ENCODE data around the gene CD55.
"Not testable (repeated sequence)": the region's sequence is repeated elsewhere in the genome, so short reads cannot be mapped to it uniquely, and the experiment has no call there.

Gene CD55

DNA sequence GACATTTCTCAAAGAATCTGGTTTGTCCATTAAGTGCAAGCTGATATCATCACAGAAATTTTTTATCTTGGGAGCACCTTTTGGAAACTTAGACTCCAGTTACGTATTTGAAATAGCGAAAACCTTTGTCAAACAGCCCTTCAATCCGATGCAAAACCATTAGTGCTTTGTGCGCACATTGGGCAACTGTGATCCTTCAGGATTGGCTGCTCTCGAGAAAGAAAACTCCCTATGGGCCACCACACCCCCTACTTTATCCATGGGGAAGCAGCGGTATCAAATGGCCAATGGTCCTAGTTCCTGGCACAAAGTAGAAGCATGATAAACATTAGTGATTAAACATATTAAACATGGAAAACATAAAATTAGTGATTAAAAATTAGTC, 16.0 kb upstream of the CD55 start:
- DNase-seq (ENCODE audit: low spot score), result no peak

DNA sequence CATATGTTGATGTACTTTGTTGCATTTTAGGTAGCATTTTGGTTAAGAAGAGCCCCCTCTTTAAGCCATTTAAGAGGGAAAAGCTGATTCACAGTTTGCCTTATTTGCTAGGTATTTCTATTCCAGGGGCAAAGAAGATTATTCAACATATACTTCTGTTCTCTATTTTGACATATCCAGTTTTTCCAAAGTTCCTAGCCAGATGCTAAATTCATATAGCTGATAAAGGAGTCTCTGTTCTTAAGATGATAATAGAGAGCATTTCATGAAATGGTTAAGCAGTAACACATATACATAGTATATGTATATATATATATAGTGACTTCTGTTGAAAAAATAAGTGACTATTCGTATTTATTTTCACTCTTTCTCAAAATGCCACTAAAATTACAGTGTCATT, 15.5 kb upstream of the CD55 start:
- no peak for DNase-seq (ENCODE audit: low spot score)

DNA sequence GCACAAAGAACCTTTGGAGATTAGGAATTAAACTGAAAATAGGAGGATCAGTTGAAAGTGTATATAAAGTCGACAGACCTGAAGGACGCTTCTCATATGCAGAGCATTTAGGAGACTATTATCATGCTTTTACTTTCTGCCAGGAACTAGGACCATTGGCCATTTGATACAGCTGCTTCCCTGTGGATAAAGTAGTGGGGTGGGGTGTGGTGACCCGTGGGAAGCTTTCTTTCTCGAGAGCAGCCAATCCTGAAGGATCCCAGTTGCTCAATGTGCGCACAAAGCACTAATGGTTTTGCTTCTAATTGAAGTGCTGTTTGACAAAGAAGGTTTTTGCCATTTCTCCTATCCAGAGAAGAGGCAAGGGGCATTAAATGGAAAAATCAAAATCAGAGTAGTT, 14.9 kb upstream of the CD55 start:
- no peak for DNase-seq (ENCODE audit: low spot score)

DNA sequence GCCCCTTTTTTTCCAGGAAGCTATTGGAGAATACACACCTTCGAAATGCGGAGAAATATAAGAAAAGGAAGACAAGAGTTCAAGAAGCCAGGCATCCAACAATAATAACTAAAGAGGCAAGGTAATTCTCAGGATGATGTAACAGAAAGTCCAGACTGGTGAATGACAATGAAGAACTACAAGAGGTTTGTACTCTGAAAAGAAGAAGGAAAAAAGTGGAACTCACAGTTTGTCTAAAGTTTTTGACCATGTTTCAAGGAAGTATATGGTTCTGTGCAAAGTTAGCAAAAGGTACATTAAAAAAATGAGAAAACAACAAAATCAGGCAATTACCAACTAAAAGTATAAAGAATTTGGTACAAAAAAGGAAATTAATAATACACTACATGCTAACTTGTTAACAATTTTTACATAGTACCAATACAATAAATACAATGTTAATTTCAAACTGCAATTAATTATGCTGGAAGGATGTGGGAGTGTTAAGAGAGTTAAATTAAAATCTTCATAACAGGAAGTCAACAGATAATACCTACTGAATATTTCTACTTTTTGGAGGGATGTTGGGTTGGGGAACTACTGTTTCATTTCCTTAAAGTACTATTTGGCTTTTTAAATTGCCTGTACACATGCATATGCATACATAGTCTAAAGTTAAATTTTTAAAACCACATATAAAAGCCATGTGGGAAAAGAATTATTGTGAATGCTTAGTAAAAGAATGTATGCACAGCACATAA, 12.9 kb upstream of the CD55 start:
- no peak for DNase-seq (ENCODE audit: low spot score)

DNA sequence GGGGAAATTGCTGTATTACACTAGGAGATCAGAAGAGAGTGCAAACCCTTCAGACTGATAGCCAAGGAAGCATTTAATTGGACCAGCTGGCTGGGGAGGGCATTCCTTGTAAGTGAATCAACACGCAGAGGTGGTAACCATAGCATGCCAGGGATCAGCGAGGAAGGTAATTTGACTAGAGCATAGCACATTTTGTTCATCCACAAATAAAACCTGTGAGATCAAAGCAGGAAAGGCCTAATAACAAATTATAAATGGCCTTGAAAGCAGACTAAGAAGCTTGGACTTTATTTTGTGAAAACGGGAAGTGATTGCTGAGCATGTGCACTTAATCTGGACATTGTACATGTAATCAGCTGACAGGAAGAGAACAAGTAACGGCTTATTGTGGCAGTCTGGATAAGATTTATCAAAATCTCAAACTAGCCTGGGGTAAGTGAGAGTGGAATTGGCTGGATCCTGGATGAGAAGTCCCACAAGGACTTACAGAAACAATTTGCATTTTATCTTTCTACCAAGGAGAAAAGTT, 11.7 kb upstream of the CD55 start:
- no peak for DNase-seq (ENCODE audit: low spot score)

GRCh38 chr1:207311888-207312603, 9.4 kb upstream of the CD55 start:
- DNase-seq (ENCODE audit: low spot score), result no peak

DNA sequence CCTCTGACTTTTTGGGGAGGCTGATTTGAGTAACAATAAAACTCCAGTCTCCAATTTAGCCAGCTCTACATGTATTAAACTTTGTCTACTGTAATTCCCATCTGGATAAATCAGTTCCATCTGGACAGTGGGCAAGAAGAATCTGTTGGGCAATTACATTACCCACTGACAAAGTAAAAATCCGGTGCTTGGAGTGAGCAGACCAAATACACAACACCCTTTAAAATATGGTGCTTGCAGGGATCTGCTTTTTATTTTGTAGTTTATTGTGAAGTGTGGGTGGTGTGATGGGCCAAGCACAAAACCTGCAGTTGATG, 8.9 kb upstream of the CD55 start:
- no peak for DNase-seq (ENCODE audit: low spot score)

DNA sequence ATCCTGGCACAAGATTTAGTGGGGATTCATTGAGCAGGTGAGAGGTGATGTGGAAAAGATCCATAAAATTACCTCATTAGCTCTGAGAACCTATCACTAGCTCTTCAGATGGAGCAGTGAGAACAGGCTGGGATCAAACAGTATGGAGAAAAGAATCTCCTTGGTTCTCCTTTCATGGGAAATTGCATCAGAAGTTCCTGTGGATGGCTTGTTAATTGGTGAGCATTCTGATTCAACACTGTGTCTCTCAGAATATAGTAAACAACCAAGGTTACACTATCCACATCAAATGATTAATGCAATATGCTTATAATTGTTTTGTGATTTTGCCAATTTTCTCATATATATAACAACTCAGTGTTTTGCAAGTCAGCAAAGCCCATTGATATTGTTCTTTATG, 8.3 kb upstream of the CD55 start:
- no peak for DNase-seq (ENCODE audit: low spot score)

GRCh38 chr1:207314816-207315215, 6.7 kb upstream of the CD55 start:
- DNase-seq (ENCODE audit: low spot score), result no peak

DNA sequence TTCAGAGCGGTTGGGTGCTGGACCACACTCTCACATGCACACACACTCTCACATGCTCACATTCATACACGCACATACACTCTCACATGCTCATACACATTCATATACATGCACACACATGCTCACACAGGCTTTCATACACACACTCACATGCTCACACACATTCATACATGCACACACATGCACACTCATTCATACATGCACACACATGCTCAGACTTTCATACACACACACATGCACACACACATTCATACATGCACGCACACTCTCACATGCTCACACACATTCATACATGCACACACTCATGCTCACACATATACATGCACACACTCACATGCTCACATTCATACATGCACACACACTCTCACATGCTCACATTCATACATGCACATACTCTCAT, 6.0 kb upstream of the CD55 start:
- DNase-seq (ENCODE audit: low spot score), result no peak

DNA sequence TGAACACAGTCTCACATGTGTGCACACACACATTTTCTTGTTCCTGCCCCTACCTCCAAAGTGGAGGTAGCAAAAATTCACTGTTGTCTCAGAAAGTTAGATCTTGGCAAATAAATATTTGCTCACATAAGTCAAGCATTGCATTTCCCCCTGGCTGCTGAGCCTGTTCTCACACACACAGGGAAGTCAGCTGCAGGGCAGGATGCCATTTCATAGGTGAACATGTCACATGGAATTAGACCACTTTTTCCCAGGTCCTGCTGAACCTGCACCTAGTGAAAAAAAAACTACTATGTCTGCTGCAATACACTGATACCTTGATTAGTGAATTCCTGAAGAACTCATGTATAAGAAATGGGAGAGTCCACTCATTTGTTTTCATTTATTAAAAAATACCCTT, 5.3 kb upstream of the CD55 start:
- no peak for DNase-seq (ENCODE audit: low spot score)

DNA sequence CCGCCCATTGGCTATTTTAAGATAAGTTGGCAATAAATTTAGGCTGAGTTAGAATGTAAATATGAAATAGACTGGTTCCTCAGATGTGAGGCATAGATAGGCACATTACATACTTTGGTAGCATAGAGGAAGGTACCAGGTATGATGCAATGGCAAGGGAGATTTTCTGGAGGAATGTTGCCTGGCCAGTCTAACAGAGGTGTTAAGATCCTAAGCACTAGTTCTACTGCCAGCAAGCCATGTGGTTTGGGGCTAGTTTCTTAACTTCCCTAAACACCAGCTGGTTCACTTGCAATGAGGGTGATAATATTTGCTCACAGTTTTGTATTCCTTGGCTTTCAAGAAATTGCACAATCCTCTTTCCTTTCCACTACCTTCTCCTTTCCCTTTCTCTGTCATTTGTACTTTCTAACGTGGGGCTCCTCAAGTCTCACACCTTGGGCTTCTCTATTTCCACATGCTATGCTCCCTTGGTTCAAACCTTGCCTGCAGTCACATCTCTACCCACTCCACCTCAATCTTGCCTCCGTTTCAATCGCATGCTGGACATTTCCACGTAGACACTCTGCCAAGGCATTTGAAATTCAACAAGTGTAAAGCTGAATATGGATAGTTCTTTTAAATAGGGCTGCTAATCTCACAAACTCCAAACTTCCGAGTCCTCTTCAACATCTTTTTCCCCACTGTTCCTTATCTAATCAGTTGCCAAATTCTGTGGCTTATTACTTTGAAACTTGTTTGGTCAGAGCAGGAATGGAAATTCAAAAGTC, 4.7 kb upstream of the CD55 start:
- DNase-seq (ENCODE audit: low spot score), result no peak

- no peak for DNase-seq (ENCODE audit: low spot score)
Observed at GRCh38 chr1:207317561-207317960, 3.9 kb upstream of the CD55 start.

GRCh38 chr1:207318072-207318619, 3.3 kb upstream of the CD55 start:
- DNase-seq (ENCODE audit: low spot score), result no peak

DNA sequence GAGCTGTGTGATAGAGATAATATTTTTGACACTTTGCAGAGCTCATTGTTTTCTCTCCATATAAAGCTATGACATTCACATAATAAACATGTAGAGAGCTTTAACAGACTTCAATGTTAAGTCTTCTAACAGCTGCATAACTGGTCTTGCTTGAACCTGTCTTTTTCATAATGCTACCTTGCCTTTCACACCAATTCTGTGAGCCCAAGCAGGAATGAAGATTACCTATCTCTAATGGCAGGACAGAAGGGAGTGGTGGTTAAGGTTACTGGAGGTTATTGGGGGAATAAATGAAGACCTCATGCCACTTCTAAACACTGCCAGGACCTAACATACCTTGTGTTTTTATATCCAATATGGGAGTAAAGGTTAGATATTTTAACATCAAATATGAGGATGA, 2.3 kb upstream of the CD55 start:
- no peak for DNase-seq (ENCODE audit: low spot score)

DNA sequence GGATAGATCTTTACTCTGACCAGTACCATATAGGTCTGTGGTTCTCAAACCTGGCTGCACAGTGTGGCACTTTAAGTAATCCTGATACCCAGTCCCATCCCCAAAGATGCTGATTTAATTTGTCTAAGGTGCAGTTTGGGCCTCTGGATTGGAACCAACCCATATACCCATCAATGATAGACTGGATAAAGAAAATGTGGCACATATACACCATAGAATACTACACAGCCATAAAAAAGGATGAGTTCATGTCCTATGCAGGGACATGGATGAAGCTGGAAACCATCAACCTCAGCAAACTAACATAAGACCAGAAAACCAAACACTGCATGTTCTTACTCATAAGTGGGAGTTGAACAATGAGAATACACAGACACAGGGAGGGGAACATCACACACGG, 1.4 kb upstream of the CD55 start:
- not testable (repeated sequence) for DNase-seq (ENCODE audit: low spot score)

DNA sequence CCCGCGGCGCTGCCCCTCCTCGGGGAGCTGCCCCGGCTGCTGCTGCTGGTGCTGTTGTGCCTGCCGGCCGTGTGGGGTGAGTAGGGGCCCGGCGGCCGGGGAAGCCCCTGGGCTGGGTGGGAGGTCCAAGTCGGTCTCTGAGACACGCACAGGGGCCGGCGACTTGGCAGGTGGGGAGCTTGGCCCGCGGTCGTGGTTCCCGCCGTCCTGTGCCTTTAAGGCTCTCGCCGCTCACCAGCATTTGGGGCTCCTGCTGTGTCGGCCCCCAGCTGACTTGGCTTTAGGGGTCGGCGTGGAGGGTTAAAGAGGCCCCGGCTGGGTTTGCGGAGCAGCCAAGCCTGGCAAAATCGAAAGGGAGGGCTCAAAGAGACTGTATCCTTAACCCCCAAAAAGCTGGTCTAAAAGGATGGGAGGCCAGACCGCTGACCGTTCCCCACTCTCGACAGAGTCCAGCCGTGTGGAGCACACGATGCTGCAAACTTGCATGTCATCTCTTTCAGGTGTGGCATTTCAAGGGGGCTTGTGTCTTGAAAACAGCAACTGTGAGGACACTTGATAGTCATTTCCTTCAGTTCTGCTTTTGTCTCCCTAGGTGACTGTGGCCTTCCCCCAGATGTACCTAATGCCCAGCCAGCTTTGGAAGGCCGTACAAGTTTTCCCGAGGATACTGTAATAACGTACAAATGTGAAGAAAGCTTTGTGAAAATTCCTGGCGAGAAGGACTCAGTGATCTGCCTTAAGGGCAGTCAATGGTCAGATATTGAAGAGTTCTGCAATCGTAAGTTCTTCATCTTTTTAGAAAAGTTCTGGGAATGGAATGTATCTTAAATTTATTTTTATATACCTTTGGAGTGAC, 540 bp downstream of the CD55 start:
- DNase-seq (ENCODE audit: low spot score), result no peak

DNA sequence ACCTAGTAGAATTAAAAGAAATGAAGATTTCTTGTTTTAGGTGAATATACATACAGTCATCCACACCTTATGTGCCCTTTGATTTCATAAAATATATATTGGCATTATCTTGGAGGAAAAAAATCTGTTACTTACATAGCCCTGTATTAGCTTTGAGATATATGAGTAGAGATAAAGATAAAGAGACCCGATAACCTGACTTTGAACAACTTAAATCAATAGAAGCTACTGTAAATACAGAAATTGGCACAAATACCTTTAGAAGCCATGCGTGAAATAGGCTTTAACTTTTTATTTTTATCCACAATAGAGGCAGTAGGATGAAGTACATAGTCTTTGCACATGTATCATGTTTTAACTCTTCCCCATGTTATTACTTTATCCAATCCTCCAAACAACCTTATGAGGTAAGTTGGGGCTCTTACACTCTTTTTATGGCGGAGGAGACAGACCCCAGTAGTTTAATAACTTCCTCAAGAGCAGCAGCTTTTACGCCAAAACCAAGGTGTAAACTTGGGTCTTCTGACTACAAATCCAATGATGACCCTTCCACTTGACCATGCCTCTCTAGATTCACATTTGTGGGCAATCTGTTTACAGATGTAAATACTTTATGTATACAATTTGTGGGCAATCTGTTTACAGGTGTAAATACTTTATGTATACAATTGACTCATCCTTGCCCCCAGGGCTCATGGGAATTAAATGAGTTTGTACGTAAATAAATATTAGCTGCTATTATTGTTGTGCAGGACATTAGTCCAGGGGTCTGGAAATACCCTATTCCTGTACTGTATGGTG, 2.1 kb downstream of the CD55 start:
- no peak for DNase-seq (ENCODE audit: low spot score)

DNA sequence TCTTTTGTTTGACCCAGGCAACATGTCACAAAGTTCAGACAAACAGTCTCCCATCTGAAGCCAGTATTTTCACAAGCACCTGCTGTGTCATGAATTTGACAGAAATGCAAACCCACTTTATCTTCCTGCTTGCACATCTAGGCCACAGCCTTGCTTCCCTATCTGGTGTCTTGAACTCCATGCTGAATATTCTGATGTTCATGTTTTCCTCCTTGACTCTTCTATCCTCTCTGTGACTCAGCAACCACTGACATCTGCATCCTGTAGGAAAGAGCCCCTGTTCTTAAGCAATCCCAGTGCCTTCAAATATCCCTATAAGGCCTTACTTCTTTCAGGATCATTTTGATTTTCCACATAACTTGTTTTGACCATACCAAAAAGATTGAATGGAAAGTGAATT, 6.5 kb downstream of the CD55 start:
- no peak for DNase-seq (ENCODE audit: low spot score)

DNA sequence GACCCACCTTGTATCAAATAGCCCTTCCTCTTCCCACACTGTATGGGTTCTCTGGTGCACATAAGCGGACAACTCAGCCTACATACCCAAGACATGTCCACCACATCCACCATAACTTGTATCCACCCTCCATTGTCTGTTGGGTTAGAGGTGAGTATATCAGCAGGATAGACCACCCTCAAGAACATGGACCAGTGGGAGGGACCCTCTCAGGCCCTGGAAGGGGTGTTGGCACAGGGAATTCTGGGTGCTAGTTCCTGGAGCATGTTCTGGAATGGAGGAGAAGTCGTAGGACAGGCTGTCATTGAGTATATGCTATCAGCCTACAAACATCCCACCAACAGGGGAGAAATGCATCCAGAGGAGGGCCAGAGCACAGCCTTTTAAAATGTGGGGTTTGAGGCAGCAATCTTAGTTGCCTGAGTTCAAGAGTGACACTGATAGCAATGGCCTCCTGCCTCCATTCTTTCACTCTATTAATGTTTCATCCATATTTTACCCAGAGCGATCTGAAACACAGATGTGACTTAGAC, 7.5 kb downstream of the CD55 start:
- DNase-seq (ENCODE audit: low spot score), result no peak

Measured in SK-N-DZ (cell line).